Measurements from ENCODE around the gene OCIAD2.
"Not testable (repeated sequence)": the region's sequence is repeated elsewhere in the genome, so short reads cannot be mapped to it uniquely, and the experiment has no call there.

OCIAD2 gene

GRCh38 chr4:48851651-48852050 is 54.9 kb downstream of the OCIAD2 start:
- DNase-seq: no peak

GRCh38 chr4:48848799-48849198 is 57.8 kb downstream of the OCIAD2 start:
- not testable (repeated sequence) for DNase-seq

- no peak for DNase-seq
These were observed 61.7 kb downstream of the OCIAD2 start for GRCh38 chr4:48844843-48845242.

- DNase-seq: no peak
These were observed 65.3 kb downstream of the OCIAD2 start for GRCh38 chr4:48841045-48841827.

- DNase-seq: no peak
These were observed 69.9 kb downstream of the OCIAD2 start for GRCh38 chr4:48836658-48837057.
